AG04450 (cell line): Measurements from ENCODE around the gene SCUBE1. TPM values are rescaled to one million over a fixed set of nuclear protein-coding genes. Genes with fewer than 3 reads are reported as not detected.

Experiments
- CTCF ChIA-PET: fragments of 300-600, 350-600 bp; formaldehyde crosslinking; extraction: SDS; loops from one replicate; lab custom pipeline; 2022; ENCODE audit warnings: antibody characterized with exemption, inconsistent platforms; lab: Charles Lee
- POLR2A ChIA-PET: fragments of 350-600 bp; formaldehyde crosslinking; extraction: SDS; loops from one replicate; lab custom pipeline; 2021; ENCODE audit warnings: antibody characterized with exemption, inconsistent platforms; lab: Yijun Ruan, JAX
- DNase-seq: peaks from one replicate; pipeline ENCODE4 v3.0.0-alpha.2; 2011; ENCODE audit warnings: low read depth, low spot score
- H3K27ac ChIP-seq: one replicate; pipeline ENCODE4 v1.5.1; 2012; ENCODE audit warnings: low read depth, low read length, control low read depth
- H3K27me3 ChIP-seq: one replicate; pipeline ENCODE4 v1.6.0; 2012; ENCODE audit warnings: low read length; ENCODE audit not compliant: control insufficient read depth, insufficient read depth
- H3K4me3 ChIP-seq: 2 replicates; pipeline ENCODE4 v1.5.1; 2011; ENCODE audit warnings: mild to moderate bottlenecking, low read depth, low read length, control low read depth
- H3K9me3 ChIP-seq: 2 replicates; pipeline ENCODE4 v1.5.1; 2012; ENCODE audit warnings: low read length; ENCODE audit not compliant: control insufficient read depth, insufficient read depth
- CTCF ChIP-seq: IDR thresholded peaks from 2 replicates; pipeline ENCODE4 v1.5.1; 2011; ENCODE audit warnings: low read depth, low read length, control low read depth, inconsistent platforms
- polyA plus RNA-seq: library from polyadenylated mRNA; depleted of rRNA; stranded (reverse); fragments of >200 nt; gene quantifications from 2 replicates; pipeline ENCODE4 v1.2.3, GENCODE V29; 2011

Gene SCUBE1
- polyA plus RNA-seq, 1 experiment = not detected

GRCh38 chr22:43257549-43257948, 85.6 kb downstream of the SCUBE1 start:
- ChIA-PET CTCF (no interaction called here), POLR2A (interaction anchor here (0.6 kb wide), 1 partner anchor 11 kb away, joined by 8 read pairs; no protein-coding TSS in a partner anchor)
- H3K4me3 ChIP-seq = no peak overlapping the region
- no peaks in the 10 kb centered on the region for H3K9me3 ChIP-seq
- DNase-seq = no peak
- no peak for TF ChIP-seq CTCF
- no peak overlapping the region for H3K27ac ChIP-seq
- H3K27me3 ChIP-seq = peaks cover 13% of the 10 kb centered on the region

- TF ChIP-seq CTCF = no peak
- ChIA-PET CTCF (no interaction called here), POLR2A (no interaction called here)
- H3K27me3 ChIP-seq = peaks cover 17% of the 10 kb centered on the region
- DNase-seq = no peak
- no peaks in the 10 kb centered on the region for H3K9me3 ChIP-seq
- H3K27ac ChIP-seq = no peak overlapping the region
- H3K4me3 ChIP-seq = no peak overlapping the region
Measured at GRCh38 chr22:43256976-43257545, 86.1 kb downstream of the SCUBE1 start.

GRCh38 chr22:43256569-43256968, 86.6 kb downstream of the SCUBE1 start:
- no peak overlapping the region for H3K4me3 ChIP-seq
- H3K27me3 ChIP-seq = peaks cover 19% of the 10 kb centered on the region
- ChIA-PET POLR2A (no interaction called here), CTCF (no interaction called here)
- DNase-seq = no peak
- TF ChIP-seq CTCF = no peak
- H3K9me3 ChIP-seq = no peaks in the 10 kb centered on the region
- H3K27ac ChIP-seq = no peak overlapping the region

- TF ChIP-seq CTCF = no peak
- H3K4me3 ChIP-seq = no peak overlapping the region
- ChIA-PET POLR2A (no interaction called here), CTCF (no interaction called here)
- DNase-seq = no peak
- H3K27ac ChIP-seq = no peak overlapping the region
- peaks cover 24% of the 10 kb centered on the region for H3K27me3 ChIP-seq
- H3K9me3 ChIP-seq = no peaks in the 10 kb centered on the region
Measured at GRCh38 chr22:43255299-43255698, 87.9 kb downstream of the SCUBE1 start.

- POLR2A ChIA-PET = no interaction called here
- no peak for TF ChIP-seq CTCF
- no peak for DNase-seq
- H3K27ac ChIP-seq = no peak overlapping the region
- CTCF ChIA-PET = interaction anchor here (1.3 kb wide), 1 partner anchor 22 kb away, joined by 3 read pairs; no protein-coding TSS in a partner anchor
- peaks cover 28% of the 10 kb centered on the region for H3K27me3 ChIP-seq
- no peak overlapping the region for H3K4me3 ChIP-seq
- H3K9me3 ChIP-seq = no peaks in the 10 kb centered on the region
Measured at GRCh38 chr22:43253839-43254238, 89.3 kb downstream of the SCUBE1 start.
